Trophoblast cell (in vitro differentiated cells and primary cell): ENCODE data around the gene NCOA7.
"Not testable (repeated sequence)": the region's sequence is repeated elsewhere in the genome, so short reads cannot be mapped to it uniquely, and the experiment has no call there.

Source experiments
- DNase-seq, 2 donors: peaks; one replicate each; pipeline ENCODE4 v3.0.0-alpha.2; 2016
- H2AFZ ChIP-seq: 2 replicates; pipeline ENCODE4 v1.6.1; 2013; ENCODE audit warnings: low read length, moderate library complexity, mild to moderate bottlenecking; ENCODE audit not compliant: insufficient read depth, poor library complexity
- H2AK5ac ChIP-seq: 2 replicates; pipeline ENCODE4 v1.6.1; 2013; ENCODE audit warnings: mild to moderate bottlenecking, low read length
- H2BK120ac ChIP-seq: 2 replicates; pipeline ENCODE4 v1.6.1; 2013; ENCODE audit warnings: low read length, mild to moderate bottlenecking, moderate library complexity; ENCODE audit not compliant: insufficient read depth, poor library complexity
- H2BK12ac ChIP-seq: 2 replicates; pipeline ENCODE4 v1.6.1; 2013; ENCODE audit warnings: mild to moderate bottlenecking, low read length, moderate library complexity
- H2BK5ac ChIP-seq: 2 replicates; pipeline ENCODE4 v1.6.1; 2013; ENCODE audit warnings: low read length, low read depth, moderate library complexity, mild to moderate bottlenecking; ENCODE audit not compliant: poor library complexity
- H3K14ac ChIP-seq: 2 replicates; pipeline ENCODE4 v1.6.1; 2013; ENCODE audit warnings: mild to moderate bottlenecking, low read length
- H3K18ac ChIP-seq: 2 replicates; pipeline ENCODE4 v1.6.1; 2013; ENCODE audit warnings: mild to moderate bottlenecking, low read length
- H3K23ac ChIP-seq: 2 replicates; pipeline ENCODE4 v1.6.1; 2013; ENCODE audit warnings: low read length
- H3K27ac ChIP-seq: 2 replicates; pipeline ENCODE4 v1.5.1; 2013; ENCODE audit warnings: low read depth, mild to moderate bottlenecking, inconsistent platforms, low read length, moderate library complexity
- H3K27me3 ChIP-seq: 2 replicates; pipeline ENCODE4 v1.6.1; 2013; ENCODE audit warnings: inconsistent platforms, mild to moderate bottlenecking, low read length, moderate library complexity; ENCODE audit not compliant: insufficient read depth
- H3K36me3 ChIP-seq, 2 experiments: 1 replicate in 1 of 2; 2 replicates in 1 of 2; pipeline ENCODE4 v1.6.1; 2013; ENCODE audit warnings: low read length in 2 of 2, mild to moderate bottlenecking in 2 of 2, moderate library complexity in 1 of 2; ENCODE audit not compliant: insufficient read depth in 2 of 2, control insufficient read depth in 1 of 2
- H3K4ac ChIP-seq: 2 replicates; pipeline ENCODE4 v1.6.1; 2013; ENCODE audit warnings: low read depth, mild to moderate bottlenecking, low read length, moderate library complexity
- H3K4me1 ChIP-seq, 2 experiments: 1 replicate in 1 of 2; 2 replicates in 1 of 2; pipeline ENCODE4 v1.6.1; 2013; ENCODE audit warnings: low read length in 2 of 2, mild to moderate bottlenecking in 2 of 2, moderate library complexity in 1 of 2; ENCODE audit not compliant: insufficient read depth in 2 of 2, control insufficient read depth in 1 of 2
- H3K4me2 ChIP-seq: 2 replicates; pipeline ENCODE4 v1.6.1; 2013; ENCODE audit warnings: inconsistent platforms, mild to moderate bottlenecking, low read length, moderate library complexity
- H3K4me3 ChIP-seq: 2 replicates; pipeline ENCODE4 v1.5.1; 2013; ENCODE audit warnings: mild to moderate bottlenecking, low read depth, low read length, inconsistent platforms
- H3K79me1 ChIP-seq: one replicate; pipeline ENCODE4 v1.6.1; 2013; ENCODE audit warnings: low read length
- H3K79me2 ChIP-seq: 2 replicates; pipeline ENCODE4 v1.6.1; 2013; ENCODE audit warnings: low read length, mild to moderate bottlenecking; ENCODE audit not compliant: control insufficient read depth, insufficient read depth, poor library complexity
- H3K9ac ChIP-seq: 2 replicates; pipeline ENCODE4 v1.6.1; 2013; ENCODE audit warnings: mild to moderate bottlenecking, low read length
- H3K9me3 ChIP-seq: 2 replicates; pipeline ENCODE4 v1.6.1; 2013; ENCODE audit warnings: low read depth, mild to moderate bottlenecking, control low read depth, inconsistent platforms, low read length; ENCODE audit not compliant: insufficient read depth
- H4K12ac ChIP-seq: 2 replicates; pipeline ENCODE4 v1.6.1; 2013; ENCODE audit warnings: low read depth, mild to moderate bottlenecking, low read length, moderate library complexity
- H4K8ac ChIP-seq: 2 replicates; pipeline ENCODE4 v1.6.1; 2013; ENCODE audit warnings: low read depth, mild to moderate bottlenecking, low read length, moderate library complexity
- H4K91ac ChIP-seq: one replicate; pipeline ENCODE4 v1.6.1; 2013; ENCODE audit warnings: low read depth, mild to moderate bottlenecking, low read length, moderate library complexity
- WGBS: extraction: QIAGEN DNeasy Blood & Tissue Kit; methylation state at CpG from one replicate; pipeline ENCODE4 v1.1.7; 2013; ENCODE audit warnings: missing lambda C conversion rate; ENCODE audit not compliant: insufficient read length, insufficient coverage; ENCODE audit errors: extremely low coverage; 5-methylcytosine and 5-hydroxymethylcytosine counted together

The NCOA7 gene

GRCh38 chr6:125904871-125905270 is 114.1 kb downstream of the NCOA7 start:
- Histone ChIP-seq H2AFZ (no peak overlapping the region), H3K27ac (no peak overlapping the region), H4K91ac (no peak overlapping the region), H3K4ac (no peak overlapping the region), H3K4me3 (no peak overlapping the region), H3K27me3 (no peaks in the 10 kb centered on the region), H2BK5ac (no peak overlapping the region), H4K8ac (no peak overlapping the region), H3K36me3 (no peaks in the 10 kb centered on the region), H2AK5ac (no peak overlapping the region), H3K4me2 (no peak overlapping the region), H3K4me1 (peaks cover 3% of the 10 kb centered on the region in 2 experiments), H3K18ac (no peak overlapping the region), H3K23ac (no peak overlapping the region), H3K79me2 (no peaks in the 10 kb centered on the region), H2BK120ac (no peak overlapping the region), H3K79me1 (no peaks in the 10 kb centered on the region), H3K9ac (no peak overlapping the region), H3K9me3 (no peaks in the 10 kb centered on the region), H4K12ac (no peak overlapping the region), H2BK12ac (no peak overlapping the region), H3K14ac (no peak overlapping the region)
- DNase-seq = no peak
- WGBS = no CpG with 5 or more reads among the region's 3 CpGs

DNA sequence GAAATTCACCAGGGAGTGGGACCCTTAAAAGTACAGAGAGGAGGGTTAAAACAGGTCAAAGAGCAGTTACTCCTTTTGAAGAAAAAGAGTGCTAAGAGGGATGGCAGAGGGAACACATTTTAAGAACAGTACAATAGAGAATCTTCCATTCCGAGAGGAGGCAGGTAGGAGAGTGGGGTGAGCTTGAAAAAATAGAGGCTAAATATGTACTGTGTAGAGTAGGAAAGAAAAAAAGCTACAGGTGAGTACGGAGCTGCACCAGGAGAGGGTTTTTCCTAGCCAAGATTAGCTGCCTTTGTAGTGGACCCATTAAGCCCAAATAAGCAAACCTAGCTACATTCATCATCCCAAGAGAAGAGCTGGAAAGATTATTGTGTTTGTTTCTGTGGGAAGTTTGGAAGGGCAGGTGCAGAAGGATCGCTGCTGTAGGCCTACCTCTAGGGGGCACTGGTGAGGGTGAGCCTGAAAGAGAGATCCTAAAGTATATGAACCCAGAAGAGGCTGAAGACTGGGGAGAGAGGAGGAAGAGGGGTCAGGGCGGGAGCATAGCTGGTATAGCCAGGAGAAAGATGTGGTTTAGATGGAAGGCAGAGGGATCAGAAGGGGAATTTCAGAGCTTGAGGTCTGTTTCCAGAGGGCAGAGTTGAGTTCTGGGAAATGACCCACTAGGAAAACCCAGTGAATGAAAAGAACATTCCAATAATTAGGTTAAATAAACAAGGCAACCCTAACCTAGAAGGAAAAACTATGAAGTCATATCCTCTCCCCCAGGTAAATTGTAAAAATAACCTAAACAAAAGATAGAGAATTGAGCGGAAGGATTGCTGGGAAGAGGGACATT is 115.6 kb downstream of the NCOA7 start:
- H4K12ac ChIP-seq = no peak overlapping the region
- H3K4me3 ChIP-seq = no peak overlapping the region
- no peak overlapping the region for H2BK5ac ChIP-seq
- no peak overlapping the region for H2AK5ac ChIP-seq
- DNase-seq = peak; percentile 18 to 54
- no peak overlapping the region for H3K18ac ChIP-seq
- H2BK12ac ChIP-seq = no peak overlapping the region
- H2BK120ac ChIP-seq = no peak overlapping the region
- H3K4me2 ChIP-seq = no peak overlapping the region
- no peak overlapping the region for H3K23ac ChIP-seq
- H2AFZ ChIP-seq = no peak overlapping the region
- H3K14ac ChIP-seq = no peak overlapping the region
- H4K8ac ChIP-seq = no peak overlapping the region
- H3K79me1 ChIP-seq = no peaks in the 10 kb centered on the region
- no peak overlapping the region for H3K4ac ChIP-seq
- no peaks in the 10 kb centered on the region for H3K27me3 ChIP-seq
- no peaks in the 10 kb centered on the region for H3K79me2 ChIP-seq
- H3K27ac ChIP-seq = no peak overlapping the region
- H4K91ac ChIP-seq = no peak overlapping the region
- H3K36me3 ChIP-seq = no peaks in the 10 kb centered on the region
- WGBS = no CpG with 5 or more reads among the region's 5 CpGs
- no peaks in the 10 kb centered on the region for H3K9me3 ChIP-seq
- no peak overlapping the region for H3K9ac ChIP-seq
- H3K4me1 ChIP-seq = peaks cover 3 to 4% of the 10 kb centered on the region in 2 experiments

GRCh38 chr6:125910527-125910926 is 119.8 kb downstream of the NCOA7 start:
- Histone ChIP-seq H3K36me3 (peaks cover 0 to 3% of the 10 kb centered on the region in 2 experiments), H2AK5ac (no peak overlapping the region), H3K9me3 (no peaks in the 10 kb centered on the region), H2BK12ac (no peak overlapping the region), H3K4ac (no peak overlapping the region), H3K4me1 (peaks cover 2% of the 10 kb centered on the region in 2 experiments), H3K27ac (no peak overlapping the region), H2BK120ac (no peak overlapping the region), H3K27me3 (no peaks in the 10 kb centered on the region), H3K14ac (no peak overlapping the region), H3K18ac (no peak overlapping the region), H3K79me1 (peaks cover 8% of the 10 kb centered on the region), H2AFZ (no peak overlapping the region), H4K91ac (no peak overlapping the region), H3K9ac (no peak overlapping the region), H2BK5ac (no peak overlapping the region), H3K23ac (no peak overlapping the region), H4K8ac (no peak overlapping the region), H4K12ac (no peak overlapping the region), H3K4me2 (no peak overlapping the region), H3K79me2 (no peaks in the 10 kb centered on the region), H3K4me3 (no peak overlapping the region)
- DNase-seq = no peak
- WGBS = no CpG with 5 or more reads among the region's 3 CpGs

DNA sequence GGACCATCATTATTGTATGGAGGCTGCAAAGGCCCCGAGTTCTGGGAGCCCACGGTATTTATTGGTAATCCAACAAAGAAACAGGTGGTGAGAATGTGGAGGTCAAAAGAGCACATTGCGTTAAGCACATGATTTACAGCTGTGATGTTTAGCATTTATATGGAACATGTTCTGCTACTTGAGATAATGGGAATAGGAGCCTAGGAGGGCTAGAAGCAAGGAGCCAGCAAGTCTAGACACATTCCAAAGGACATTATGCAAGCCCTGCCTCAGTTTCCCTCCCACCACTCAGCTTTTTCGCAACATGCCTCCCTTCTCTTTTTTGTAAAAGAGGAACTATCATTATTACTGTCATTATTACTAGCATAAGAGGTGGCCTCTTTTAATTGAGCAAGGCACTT is 120.3 kb downstream of the NCOA7 start:
- Histone ChIP-seq H2BK5ac (peak overlapping the region; percentile 96), H4K91ac (peak overlapping the region; percentile 83)
- not testable (repeated sequence) for H3K4ac ChIP-seq, H3K79me1 ChIP-seq, H3K4me3 ChIP-seq, H2AK5ac ChIP-seq, H3K14ac ChIP-seq, H4K12ac ChIP-seq, H3K4me2 ChIP-seq, H3K9me3 ChIP-seq, H3K79me2 ChIP-seq, DNase-seq, H3K27ac ChIP-seq, H3K27me3 ChIP-seq, H3K36me3 ChIP-seq, H2BK120ac ChIP-seq, H4K8ac ChIP-seq, H3K4me1 ChIP-seq, H3K23ac ChIP-seq, H3K9ac ChIP-seq, H3K18ac ChIP-seq, H2AFZ ChIP-seq, H2BK12ac ChIP-seq
- no CpG with 5 or more reads among the region's 4 CpGs for WGBS
